ENCODE results near the gene ZNF385D. TPM values are rescaled to one million over a fixed set of nuclear protein-coding genes. Genes with fewer than 3 reads are reported as not detected.

Gene ZNF385D
- total and polyA plus RNA-seq, 2 experiments from 2014 or later = 2.7 to 12.3 TPM

GRCh38 chr3:21697707-21698106, 53.3 kb downstream of the ZNF385D start (continued):
- TF ChIP-seq ZNF462 (CRISPR knock-in tag; IDR thresholded peaks at IDR 0.05) (no peak), EZH2phosphoT487 (IDR thresholded peaks at IDR 0.05; ENCODE audit: unreplicated experiment) (no peak), ZNF331 (CRISPR knock-in tag; IDR thresholded peaks at IDR 0.05; ENCODE audit: low read depth) (no peak), ETS1 (IDR thresholded peaks at IDR 0.05) (no peak), POLR2AphosphoS5 (IDR thresholded peaks at IDR 0.05; ENCODE audit: low read depth) (no peak), CTCF (conservative IDR thresholded peaks at IDR 0.05; ENCODE audit: low read depth in 2 of 2) (no peak)

- H3K4me2 ChIP-seq = no peak overlapping the region
- Mint-ChIP-seq H3K27me3 (ENCODE audit: insufficient read depth, low read depth, poor library complexity) (no peaks in the 10 kb centered on the region), H3K9me3 (no peaks in the 10 kb centered on the region)
These were observed 56.5 kb downstream of the ZNF385D start for GRCh38 chr3:21694506-21694905.

More at GRCh38 chr3:21694506-21694905, 56.5 kb downstream of the ZNF385D start:
- no peaks in the 10 kb centered on the region for H3K36me3 Mint-ChIP-seq (ENCODE audit: low read depth)
- Histone ChIP-seq H3K4me1 (ENCODE audit: insufficient read depth) (no peaks in the 10 kb centered on the region), H3K27me3 (ENCODE audit: insufficient read depth) (no peaks in the 10 kb centered on the region), H3K79me2 (replicated peaks; ENCODE audit: insufficient read depth) (no peaks in the 10 kb centered on the region), H4K20me1 (replicated peaks; ENCODE audit: insufficient read depth) (no peaks in the 10 kb centered on the region), H3K9me2 (ENCODE audit: insufficient read depth) (no peaks in the 10 kb centered on the region), H3K4me3 (no peak overlapping the region), H3K36me3 (ENCODE audit: insufficient read depth) (no peaks in the 10 kb centered on the region), H3K27ac (ENCODE audit: low read depth) (no peak overlapping the region), H3F3A (replicated peaks; ENCODE audit: low read depth) (no peaks in the 10 kb centered on the region), H2AFZ (no peak overlapping the region)
- ATAC-seq (no peak), DNase-seq (ENCODE audit: low spot score) (no peak)
- peaks cover 5% of the 10 kb centered on the region for H3K4me1 Mint-ChIP-seq
- TF ChIP-seq CREB1 (CRISPR knock-in tag; IDR thresholded peaks at IDR 0.05; ENCODE audit: low read depth) = no peak
- H3K4me3 Mint-ChIP-seq = no peak overlapping the region
- peak overlapping the region; percentile 46 for H3K27ac Mint-ChIP-seq

All from GM23338 (cell line).